NT2/D1 (cell line): ENCODE data around the gene SNN.

Experiments used
- DNase-seq: peaks from one replicate; pipeline ENCODE4 v3.0.0-alpha.2; 2011; ENCODE audit warnings: low read depth, low spot score
- H3K27me3 ChIP-seq: 2 replicates; pipeline ENCODE4 v1.6.0; 2011; ENCODE audit warnings: mild to moderate bottlenecking; ENCODE audit not compliant: insufficient read length, insufficient read depth
- H3K36me3 ChIP-seq: 2 replicates; pipeline ENCODE4 v1.6.1; 2011; ENCODE audit warnings: mild to moderate bottlenecking, low read length, mixed read lengths; ENCODE audit not compliant: insufficient read depth, insufficient read length
- H3K4me1 ChIP-seq: 2 replicates; pipeline ENCODE4 v1.5.1; 2011; ENCODE audit not compliant: insufficient read depth, insufficient read length
- H3K4me3 ChIP-seq: 2 replicates; pipeline ENCODE4 v1.5.1; 2011; ENCODE audit warnings: low read depth; ENCODE audit not compliant: insufficient read length
- H3K9ac ChIP-seq: 2 replicates; pipeline ENCODE4 v1.6.0; 2011; ENCODE audit warnings: low read depth; ENCODE audit not compliant: insufficient read length
- H3K9me3 ChIP-seq: 2 replicates; pipeline ENCODE4 v1.5.1; 2011; ENCODE audit warnings: mild to moderate bottlenecking, low read length; ENCODE audit not compliant: insufficient read depth
- SUZ12 ChIP-seq: IDR thresholded peaks from 2 replicates; pipeline ENCODE4 v1.6.1; 2011; ENCODE audit not compliant: insufficient read length, insufficient read depth; ENCODE audit errors: extremely low read depth
- YY1 ChIP-seq: IDR thresholded peaks from 2 replicates; pipeline ENCODE4 v1.6.1; 2011; ENCODE audit not compliant: insufficient read length, insufficient read depth
- ZNF274 ChIP-seq: IDR thresholded peaks from 2 replicates; pipeline ENCODE4 v1.6.1; 2011; ENCODE audit warnings: mild to moderate bottlenecking, low read depth, low read length

SNN gene

DNA sequence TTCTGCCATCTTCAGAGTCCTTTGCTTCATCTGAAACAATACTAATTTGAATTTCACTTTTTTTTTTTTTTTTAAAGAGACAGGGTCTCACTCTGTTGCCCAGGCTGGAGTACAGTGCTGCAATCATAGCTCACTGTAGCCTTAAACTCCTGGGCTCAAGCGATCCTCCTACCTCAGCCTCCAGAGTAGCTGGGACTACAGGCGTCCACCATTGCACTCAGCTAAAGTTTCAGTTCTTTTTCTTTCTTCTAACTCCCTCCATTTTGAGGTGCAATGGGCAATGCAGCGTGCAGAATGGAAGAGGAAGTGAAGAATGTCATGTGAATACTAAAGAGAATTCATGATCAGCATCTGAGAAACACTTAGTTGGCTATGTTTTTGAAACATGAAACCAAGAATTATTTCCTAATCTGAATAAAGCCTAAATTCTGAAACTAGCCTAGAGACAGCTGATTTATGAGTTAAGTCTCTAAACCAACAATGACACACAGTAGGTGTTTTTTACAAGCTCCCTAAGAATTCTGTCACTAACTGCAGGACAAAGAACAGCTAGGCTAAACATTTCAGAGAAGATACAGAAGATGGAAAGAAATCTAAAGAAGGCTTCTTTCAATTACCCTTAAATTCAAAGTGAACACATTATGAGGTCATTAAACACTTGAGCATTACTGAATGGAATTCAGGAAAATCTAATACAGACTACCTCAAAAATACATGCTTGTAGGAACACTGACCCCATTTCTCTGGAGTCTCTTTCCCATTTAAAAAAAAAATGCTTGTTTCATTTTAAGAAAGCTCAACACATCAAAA, 21.0 kb downstream of the SNN start:
- Histone ChIP-seq H3K4me3 (no peak overlapping the region), H3K9ac (no peak overlapping the region), H3K9me3 (no peaks in the 10 kb centered on the region), H3K27me3 (no peaks in the 10 kb centered on the region), H3K4me1 (no peaks in the 10 kb centered on the region), H3K36me3 (peaks cover 68% of the 10 kb centered on the region)
- DNase-seq, result no peak
- no peak for TF ChIP-seq SUZ12
- no peak for TF ChIP-seq YY1
- TF ChIP-seq ZNF274, result no peak

DNA sequence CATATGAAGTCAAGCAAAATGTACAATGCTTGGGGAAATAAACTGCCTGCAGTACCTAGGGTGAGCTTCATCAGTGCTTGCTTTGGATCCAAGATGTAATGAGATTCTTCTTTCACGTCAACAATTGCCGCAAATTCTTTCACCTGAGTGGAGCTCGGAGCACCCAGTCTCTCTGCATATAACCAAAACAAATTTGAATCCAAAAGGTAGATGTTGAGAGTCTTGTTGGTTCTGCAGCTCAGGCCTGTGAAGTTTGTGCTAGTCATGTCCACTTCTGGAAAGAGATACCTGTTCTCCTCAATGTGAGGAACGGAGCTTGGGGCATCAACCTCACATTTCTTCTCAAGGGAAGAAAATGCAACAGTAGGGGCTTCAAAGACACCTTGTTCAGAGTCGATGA, 23.0 kb downstream of the SNN start:
- no peaks in the 10 kb centered on the region for H3K9me3 ChIP-seq
- no peak for DNase-seq
- H3K4me1 ChIP-seq, result no peaks in the 10 kb centered on the region
- peaks cover 76% of the 10 kb centered on the region for H3K36me3 ChIP-seq
- H3K9ac ChIP-seq, result no peak overlapping the region
- no peak for TF ChIP-seq YY1
- TF ChIP-seq SUZ12, result no peak
- TF ChIP-seq ZNF274, result no peak
- no peak overlapping the region for H3K4me3 ChIP-seq
- H3K27me3 ChIP-seq, result no peaks in the 10 kb centered on the region

DNA sequence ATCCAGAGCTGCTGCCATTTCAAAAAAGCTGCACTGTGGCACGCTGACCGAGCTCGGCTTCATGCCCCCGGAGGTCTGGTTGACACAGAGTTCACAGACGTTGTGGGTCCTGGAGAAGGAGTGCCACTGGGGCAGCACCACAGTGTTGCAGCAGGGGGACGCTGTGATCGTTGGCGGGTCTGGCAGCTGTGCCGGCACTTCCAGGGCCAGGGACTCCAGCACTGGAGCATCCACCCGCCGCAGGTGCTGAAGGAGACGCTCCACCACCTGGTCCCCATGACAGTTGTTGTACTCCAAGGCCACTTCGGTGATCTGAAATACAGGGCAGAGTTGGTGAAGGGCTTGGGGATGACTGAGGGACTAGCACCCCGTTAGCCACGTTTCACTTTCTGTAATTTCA, 23.5 kb downstream of the SNN start:
- no peak for DNase-seq
- Histone ChIP-seq H3K9me3 (no peaks in the 10 kb centered on the region), H3K4me3 (no peak overlapping the region), H3K4me1 (no peaks in the 10 kb centered on the region), H3K9ac (no peak overlapping the region), H3K27me3 (no peaks in the 10 kb centered on the region), H3K36me3 (peaks cover 78% of the 10 kb centered on the region)
- TF ChIP-seq ZNF274, result no peak
- no peak for TF ChIP-seq SUZ12
- no peak for TF ChIP-seq YY1

DNA sequence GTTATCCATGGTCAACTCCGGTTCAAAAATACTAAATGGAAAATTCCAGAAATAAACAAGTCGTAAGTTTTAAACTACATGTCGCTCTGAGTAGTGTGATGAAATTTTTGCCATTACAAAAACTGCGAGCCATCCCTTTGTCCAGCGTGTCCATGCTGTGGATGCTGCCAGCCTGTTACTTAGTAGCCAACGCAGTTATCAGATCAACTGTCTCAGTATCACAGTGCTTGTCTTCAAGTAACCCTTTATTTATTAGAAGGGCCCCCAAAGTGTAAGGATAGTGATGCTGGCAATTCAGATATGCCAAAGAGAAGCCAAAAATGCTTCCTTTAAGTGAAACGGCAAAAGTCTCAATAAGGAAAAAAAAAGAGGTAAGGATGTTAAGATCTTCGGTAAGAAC, 23.9 kb downstream of the SNN start:
- Histone ChIP-seq H3K9me3 (no peaks in the 10 kb centered on the region), H3K27me3 (no peaks in the 10 kb centered on the region), H3K4me3 (no peak overlapping the region), H3K9ac (no peak overlapping the region), H3K4me1 (no peaks in the 10 kb centered on the region), H3K36me3 (peaks cover 78% of the 10 kb centered on the region)
- TF ChIP-seq YY1 (no peak), ZNF274 (no peak), SUZ12 (no peak)
- DNase-seq, result no peak

DNA sequence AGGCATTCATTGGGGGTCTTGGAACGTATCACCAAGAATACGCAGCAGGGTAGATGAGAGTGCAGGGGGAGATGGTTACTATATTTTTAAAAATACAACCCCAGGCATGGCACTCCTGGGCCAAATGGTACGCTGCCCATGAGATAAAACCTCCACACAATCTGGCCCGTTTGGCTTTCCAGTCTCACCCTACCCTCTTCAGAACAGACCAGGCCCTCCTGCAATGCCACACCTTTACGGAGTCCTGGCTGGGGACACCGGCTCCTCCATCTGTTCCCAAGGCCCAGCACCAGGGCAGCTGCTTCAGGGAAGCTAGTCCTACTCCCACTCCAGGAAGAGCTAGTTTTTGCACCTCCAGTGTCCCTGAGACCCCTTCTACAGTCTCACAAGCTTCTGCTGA, 24.4 kb downstream of the SNN start:
- no peak for DNase-seq
- Histone ChIP-seq H3K4me3 (no peak overlapping the region), H3K4me1 (no peaks in the 10 kb centered on the region), H3K36me3 (peaks cover 78% of the 10 kb centered on the region), H3K27me3 (no peaks in the 10 kb centered on the region), H3K9ac (no peak overlapping the region), H3K9me3 (no peaks in the 10 kb centered on the region)
- TF ChIP-seq ZNF274 (no peak), SUZ12 (no peak), YY1 (no peak)

DNA sequence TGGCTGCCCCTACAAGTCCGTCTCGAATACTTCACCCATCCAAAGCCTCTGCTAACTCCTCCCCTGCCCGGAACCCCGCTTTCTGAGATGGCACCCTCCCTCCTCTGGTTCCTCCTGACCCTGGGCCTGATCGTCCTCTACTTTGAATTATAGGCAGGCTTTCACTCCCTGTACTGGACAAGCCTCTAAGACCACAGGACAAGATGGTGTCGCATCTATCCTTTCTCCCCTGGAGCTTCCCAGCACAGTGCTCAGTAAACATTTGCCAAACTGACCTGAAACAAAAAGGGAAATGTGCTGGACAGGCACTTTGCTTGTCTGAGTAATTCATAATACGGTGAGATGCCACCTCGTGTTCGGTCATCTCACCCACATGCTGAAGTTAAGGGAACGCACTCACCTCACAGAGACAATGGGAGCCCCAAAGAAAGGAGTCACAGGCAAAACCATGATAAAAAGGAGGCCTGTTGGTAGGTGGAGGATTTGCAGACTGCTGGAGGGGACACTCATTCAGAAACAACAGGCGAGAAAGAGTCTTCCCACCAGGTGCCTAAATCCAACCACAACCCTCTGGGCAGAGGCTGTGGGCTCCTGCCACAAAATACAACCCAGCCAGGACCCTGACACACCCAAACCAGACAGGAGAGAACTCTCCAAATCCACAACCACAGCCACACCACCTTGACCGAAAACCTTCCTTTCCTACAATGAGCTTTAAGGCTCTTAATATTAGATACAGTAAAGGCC, 28.2 kb downstream of the SNN start:
- TF ChIP-seq SUZ12, result no peak
- no peak for TF ChIP-seq YY1
- no peak for TF ChIP-seq ZNF274
- H3K27me3 ChIP-seq, result no peaks in the 10 kb centered on the region
- no peak overlapping the region for H3K9ac ChIP-seq
- H3K4me1 ChIP-seq, result peaks cover 4% of the 10 kb centered on the region
- peaks cover 76% of the 10 kb centered on the region for H3K36me3 ChIP-seq
- no peak overlapping the region for H3K4me3 ChIP-seq
- H3K9me3 ChIP-seq, result no peaks in the 10 kb centered on the region
- no peak for DNase-seq

DNA sequence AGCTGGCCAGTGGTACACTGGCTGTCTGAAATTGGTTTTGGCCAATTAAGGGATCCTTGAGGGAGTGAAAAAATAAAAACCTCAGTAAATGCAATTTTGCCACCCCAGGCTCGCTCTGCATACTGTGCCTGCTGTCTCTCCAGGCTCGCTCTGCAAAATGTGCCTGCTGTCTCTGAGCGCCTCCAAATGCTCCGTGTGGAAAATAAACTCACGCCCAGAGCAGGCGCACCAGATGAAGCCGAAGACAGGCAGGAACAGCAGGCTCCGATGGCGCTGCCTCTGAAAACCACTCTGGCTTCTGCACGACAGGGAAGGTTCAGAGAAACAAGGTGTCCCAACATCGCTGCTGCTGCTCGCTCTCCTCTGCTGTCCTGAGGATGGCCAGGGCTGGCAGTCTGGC, 29.1 kb downstream of the SNN start:
- Histone ChIP-seq H3K4me3 (no peak overlapping the region), H3K9ac (no peak overlapping the region), H3K4me1 (peaks cover 4% of the 10 kb centered on the region), H3K9me3 (no peaks in the 10 kb centered on the region), H3K36me3 (peaks cover 68% of the 10 kb centered on the region), H3K27me3 (no peaks in the 10 kb centered on the region)
- TF ChIP-seq SUZ12 (no peak), YY1 (no peak), ZNF274 (no peak)
- DNase-seq, result no peak
